Measurements from ENCODE around the gene BEST4.

Gene BEST4

DNA sequence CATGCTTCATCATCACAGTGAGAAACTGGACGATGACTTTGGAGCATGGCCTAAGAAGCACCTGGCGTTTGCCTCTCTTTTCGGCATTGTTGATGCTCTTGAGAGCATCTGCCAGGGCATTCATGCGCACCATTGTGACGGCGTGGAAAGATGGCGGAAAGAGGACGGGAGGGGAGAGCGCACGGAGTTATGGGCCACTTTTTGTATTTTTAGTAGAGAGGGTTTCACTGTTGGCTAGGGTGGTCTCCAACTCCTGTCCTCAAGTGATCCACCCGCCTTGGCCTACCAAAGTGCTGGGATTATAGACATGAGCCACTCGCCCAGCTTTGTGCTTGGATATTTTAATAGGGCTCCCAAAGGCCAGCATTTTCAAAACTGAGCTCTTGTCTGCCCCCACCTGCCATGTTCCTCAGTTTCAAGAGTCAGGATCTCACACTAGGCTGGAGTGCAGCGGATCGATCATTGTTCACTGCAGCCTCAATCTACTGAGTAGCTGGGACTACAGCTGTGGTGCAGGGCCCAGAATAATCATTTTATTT is 7.3 kb downstream of the BEST4 start:
- TF ChIP-seq, protein P1, sequence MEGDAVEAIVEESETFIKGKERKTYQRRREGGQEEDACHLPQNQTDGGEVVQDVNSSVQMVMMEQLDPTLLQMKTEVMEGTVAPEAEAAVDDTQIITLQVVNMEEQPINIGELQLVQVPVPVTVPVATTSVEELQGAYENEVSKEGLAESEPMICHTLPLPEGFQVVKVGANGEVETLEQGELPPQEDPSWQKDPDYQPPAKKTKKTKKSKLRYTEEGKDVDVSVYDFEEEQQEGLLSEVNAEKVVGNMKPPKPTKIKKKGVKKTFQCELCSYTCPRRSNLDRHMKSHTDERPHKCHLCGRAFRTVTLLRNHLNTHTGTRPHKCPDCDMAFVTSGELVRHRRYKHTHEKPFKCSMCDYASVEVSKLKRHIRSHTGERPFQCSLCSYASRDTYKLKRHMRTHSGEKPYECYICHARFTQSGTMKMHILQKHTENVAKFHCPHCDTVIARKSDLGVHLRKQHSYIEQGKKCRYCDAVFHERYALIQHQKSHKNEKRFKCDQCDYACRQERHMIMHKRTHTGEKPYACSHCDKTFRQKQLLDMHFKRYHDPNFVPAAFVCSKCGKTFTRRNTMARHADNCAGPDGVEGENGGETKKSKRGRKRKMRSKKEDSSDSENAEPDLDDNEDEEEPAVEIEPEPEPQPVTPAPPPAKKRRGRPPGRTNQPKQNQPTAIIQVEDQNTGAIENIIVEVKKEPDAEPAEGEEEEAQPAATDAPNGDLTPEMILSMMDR (IDR thresholded peaks at IDR 0.05; ENCODE audit: low read depth, low read length), result no peak
- in situ Hi-C loops (cut with HindIII; ENCODE audit: low sequenced_read_pairs), result no loop called here
- no peak overlapping the region for H3K4me3 ChIP-seq (ENCODE audit: low read depth, low read length)
- DNase-seq (ENCODE audit: low read depth, low spot score), result no peak

DNA sequence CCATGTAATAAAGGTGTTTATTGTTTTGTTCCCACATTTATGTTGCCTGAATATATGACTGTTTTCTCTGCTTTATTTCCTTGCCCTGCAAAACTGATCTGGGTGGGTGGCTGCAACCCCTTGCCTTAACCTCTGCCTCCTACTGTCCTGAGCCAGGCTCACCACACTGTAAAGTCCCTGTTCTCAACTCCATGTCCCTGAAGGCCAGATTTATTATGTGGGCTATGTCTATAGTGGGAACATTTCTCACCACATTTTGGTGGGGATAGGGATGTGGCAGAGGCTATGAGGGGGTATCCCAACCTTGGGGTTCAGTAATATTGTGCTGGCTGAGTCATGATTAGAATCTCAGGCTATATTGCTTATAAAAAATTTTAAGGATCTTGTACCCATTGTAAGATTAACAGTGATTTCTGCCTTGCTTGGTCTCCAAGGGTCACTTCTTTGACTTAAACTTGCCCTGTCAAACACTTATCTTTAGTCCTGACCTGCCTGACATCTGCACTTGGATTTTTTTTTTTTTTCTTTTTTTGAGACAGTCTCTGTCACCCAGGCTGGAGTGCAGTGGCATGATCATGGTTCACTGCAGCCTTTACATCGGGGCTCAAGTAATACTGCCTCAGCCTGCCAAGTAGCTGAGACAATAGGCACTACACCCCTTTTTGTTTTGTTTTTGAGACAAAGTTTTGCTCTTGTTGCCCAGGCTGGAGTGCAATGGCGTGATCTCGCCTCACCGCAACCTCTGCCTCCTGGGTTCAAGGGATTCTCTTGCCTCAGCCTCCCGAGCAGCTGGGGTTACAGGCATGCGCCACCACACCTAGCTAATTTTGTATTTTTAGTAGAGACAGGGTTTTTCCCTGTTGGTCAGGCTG is 9.0 kb downstream of the BEST4 start:
- DNase-seq (ENCODE audit: low read depth, low spot score), result no peak
- in situ Hi-C loops (cut with HindIII; ENCODE audit: low sequenced_read_pairs), result no loop called here
- TF ChIP-seq, protein P1 (IDR thresholded peaks at IDR 0.05; ENCODE audit: low read depth, low read length), result no peak
- no peak overlapping the region for H3K4me3 ChIP-seq (ENCODE audit: low read depth, low read length)

DNA sequence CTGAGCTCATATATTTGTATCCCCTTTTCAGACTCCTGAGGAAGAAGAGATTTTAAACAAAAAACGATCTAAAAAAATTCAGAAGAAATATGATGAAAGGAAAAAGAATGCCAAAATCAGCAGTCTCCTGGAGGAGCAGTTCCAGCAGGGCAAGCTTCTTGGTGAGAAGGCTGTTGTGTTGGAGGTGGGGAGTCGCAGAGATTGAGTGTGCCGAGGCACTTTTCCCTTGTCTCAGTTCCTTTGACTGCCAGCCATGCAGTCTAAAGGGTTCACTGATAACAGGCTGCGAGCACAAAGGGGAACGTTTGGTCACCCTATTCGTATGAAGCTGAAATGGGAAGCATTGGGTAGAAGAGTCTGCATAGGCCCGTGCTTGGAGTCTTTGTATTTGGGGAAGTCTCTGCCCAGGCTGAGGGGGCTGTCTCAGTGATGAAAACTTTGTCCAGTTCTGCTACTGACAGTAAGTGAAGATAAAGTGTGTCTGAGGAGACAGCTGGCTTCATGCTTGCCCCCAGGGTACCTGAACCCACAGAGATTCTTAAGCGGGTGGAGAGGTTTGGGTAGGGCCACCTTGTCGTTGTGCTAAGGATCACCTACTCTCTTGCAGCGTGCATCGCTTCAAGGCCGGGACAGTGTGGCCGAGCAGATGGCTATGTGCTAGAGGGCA is 9.9 kb downstream of the BEST4 start:
- DNase-seq (ENCODE audit: low read depth, low spot score), result no peak
- in situ Hi-C loops (cut with HindIII; ENCODE audit: low sequenced_read_pairs), result no loop called here
- peak overlapping the region; percentile 97 for H3K4me3 ChIP-seq (ENCODE audit: low read depth, low read length)
- TF ChIP-seq, protein P1 (IDR thresholded peaks at IDR 0.05; ENCODE audit: low read depth, low read length), result no peak

DNA sequence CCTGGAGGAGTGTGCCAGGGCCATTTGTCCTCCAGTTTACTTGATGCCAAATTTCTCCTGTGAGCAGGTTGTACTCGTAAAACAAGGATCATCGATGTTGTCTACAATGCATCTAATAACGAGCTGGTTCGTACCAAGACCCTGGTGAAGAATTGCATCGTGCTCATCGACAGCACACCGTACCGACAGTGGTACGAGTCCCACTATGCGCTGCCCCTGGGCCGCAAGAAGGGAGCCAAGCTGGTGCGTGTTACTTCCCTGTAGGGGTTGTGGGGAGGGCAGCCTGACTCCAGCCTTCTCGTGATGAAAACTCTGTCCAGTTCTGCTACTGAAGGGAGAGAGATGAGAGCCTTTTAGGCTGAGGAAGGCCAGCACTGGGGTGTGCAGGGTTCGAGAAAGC is 10.4 kb downstream of the BEST4 start:
- DNase-seq (ENCODE audit: low read depth, low spot score), result no peak
- H3K4me3 ChIP-seq (ENCODE audit: low read depth, low read length), result peak overlapping the region; percentile 97
- TF ChIP-seq, protein P1 (IDR thresholded peaks at IDR 0.05; ENCODE audit: low read depth, low read length), result no peak
- in situ Hi-C loops (cut with HindIII; ENCODE audit: low sequenced_read_pairs), result no loop called here

DNA sequence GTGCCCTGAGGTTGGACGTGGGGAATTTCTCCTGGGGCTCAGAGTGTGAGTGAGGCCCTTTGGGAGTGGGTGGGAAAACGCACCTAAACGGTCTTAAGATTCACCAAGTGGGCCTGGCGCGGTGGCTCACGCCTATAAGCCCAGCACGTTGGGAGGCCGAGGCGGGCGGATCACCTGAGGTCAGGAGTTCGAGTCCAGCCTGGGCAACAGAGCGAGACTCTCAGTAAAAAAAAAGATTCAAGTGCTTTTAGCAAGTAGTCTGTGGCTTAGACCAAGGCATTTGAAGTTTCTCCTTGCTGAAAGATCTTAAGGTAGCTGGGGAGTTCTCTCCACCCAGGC is 11.3 kb downstream of the BEST4 start:
- TF ChIP-seq, protein P1 (IDR thresholded peaks at IDR 0.05; ENCODE audit: low read depth, low read length), result no peak
- no peak for DNase-seq (ENCODE audit: low read depth, low spot score)
- peak overlapping the region; percentile 97 for H3K4me3 ChIP-seq (ENCODE audit: low read depth, low read length)
- in situ Hi-C loops (cut with HindIII; ENCODE audit: low sequenced_read_pairs), result no loop called here

DNA sequence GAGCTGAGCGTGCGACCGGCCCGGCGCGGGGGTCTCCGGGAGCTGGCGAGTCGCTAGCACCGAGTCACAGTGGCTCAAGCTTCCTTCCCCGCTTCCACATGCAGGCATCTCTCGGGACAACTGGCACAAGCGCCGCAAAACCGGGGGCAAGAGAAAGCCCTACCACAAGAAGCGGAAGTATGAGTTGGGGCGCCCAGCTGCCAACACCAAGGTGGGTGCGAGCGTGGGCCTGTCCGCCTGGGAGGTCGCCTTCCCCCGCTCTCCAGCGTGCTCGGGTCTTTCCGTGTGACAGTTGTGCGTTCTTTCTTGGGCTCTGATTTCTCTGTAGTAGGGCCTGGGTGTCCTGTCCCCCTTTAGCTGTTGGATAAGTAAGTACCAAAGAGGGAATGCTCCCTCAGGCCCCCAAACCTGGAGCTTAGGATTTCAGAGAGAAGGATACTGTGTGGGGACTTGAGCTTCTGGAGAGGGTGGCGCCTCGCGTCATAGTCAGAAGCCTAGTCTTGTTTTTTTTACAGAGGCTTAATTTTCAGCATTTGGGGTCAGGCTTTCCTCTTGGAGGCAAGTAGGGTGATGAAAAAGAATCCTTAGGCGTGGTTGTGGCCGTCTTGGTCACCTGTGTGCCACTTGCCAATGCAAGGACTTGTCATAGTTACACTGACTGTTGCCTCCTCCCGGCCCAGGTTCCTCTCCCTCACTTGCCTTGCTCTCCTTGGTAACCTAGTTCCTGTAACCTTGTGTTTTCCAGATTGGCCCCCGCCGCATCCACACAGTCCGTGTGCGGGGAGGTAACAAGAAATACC is 11.8 kb downstream of the BEST4 start:
- in situ Hi-C loops (cut with HindIII; ENCODE audit: low sequenced_read_pairs), result no loop called here
- peak overlapping the region; percentile 97 for H3K4me3 ChIP-seq (ENCODE audit: low read depth, low read length)
- TF ChIP-seq, protein P1 (IDR thresholded peaks at IDR 0.05; ENCODE audit: low read depth, low read length), result no peak
- DNase-seq (ENCODE audit: low read depth, low spot score), result no peak
